GM12878 (cell line): Measurements from ENCODE around the gene WWC2.

Source experiments
- CHD1 ChIP-seq: IDR thresholded peaks from 2 replicates; pipeline ENCODE4 v1.6.1; 2012; ENCODE audit warnings: low read depth, low read length, improper control_type of control experiment
- CHD4 ChIP-seq: fragments of 200-600 bp; sonication (generic); IDR thresholded peaks from 2 replicates; pipeline ENCODE4 v1.6.1; 2016; ENCODE audit warnings: mild to moderate bottlenecking
- ETV6 ChIP-seq, 2 experiments: fragments of 450-650 bp in 1 of 2; IDR thresholded peaks in 1 of 2; conservative IDR thresholded peaks in 1 of 2; 2 replicates each; pipeline ENCODE4 v1.6.1; 2014; ENCODE audit warnings: antibody characterized with exemption in 1 of 2, borderline replicate concordance in 1 of 2, low read depth in 1 of 2, mild to moderate bottlenecking in 1 of 2, moderate library complexity in 1 of 2
- EZH2 ChIP-seq: IDR thresholded peaks from 2 replicates; pipeline ENCODE4 v1.6.1; 2012; ENCODE audit warnings: low read depth, mild to moderate bottlenecking, control low read depth, inconsistent platforms, low read length, borderline replicate concordance; ENCODE audit not compliant: control insufficient read depth
- FOS ChIP-seq: IDR thresholded peaks from 3 replicates; pipeline ENCODE4 v1.6.1; 2011; ENCODE audit warnings: borderline replicate concordance; ENCODE audit not compliant: insufficient read length; ENCODE audit errors: extremely low read depth
- HDAC2 ChIP-seq: fragments of 200-600 bp; sonication (generic); IDR thresholded peaks from 2 replicates; pipeline ENCODE4 v1.6.1; 2017
- MEF2B ChIP-seq: fragments of 450-650 bp; IDR thresholded peaks from 2 replicates; pipeline ENCODE4 v1.6.1; 2018; ENCODE audit warnings: mild to moderate bottlenecking, moderate library complexity; ENCODE audit not compliant: partially characterized antibody, poor library complexity, severe bottlenecking
- PAX8 ChIP-seq: fragments of 450-650 bp; IDR thresholded peaks from 2 replicates; pipeline ENCODE4 v1.6.1; 2017; ENCODE audit warnings: mild to moderate bottlenecking, moderate library complexity
- POLR2A ChIP-seq: IDR thresholded peaks from 2 replicates; pipeline ENCODE4 v1.6.1; 2011; ENCODE audit warnings: low read depth, mild to moderate bottlenecking, low read length
- POLR2AphosphoS5 ChIP-seq: IDR thresholded peaks from 2 replicates; pipeline ENCODE4 v1.6.1; 2011; ENCODE audit warnings: mild to moderate bottlenecking, low read length, inconsistent platforms
- TF ChIP-seq, protein P1 (sequence below), 3 experiments: IDR thresholded peaks in 2 of 3; conservative IDR thresholded peaks in 1 of 3; 2 replicates each; pipeline ENCODE4 v1.5.1; 2011; ENCODE audit warnings: low read depth in 3 of 3, low read length in 3 of 3, mild to moderate bottlenecking in 3 of 3, control low read depth in 2 of 3, moderate library complexity in 2 of 3, inconsistent platforms in 1 of 3, mixed read lengths in 1 of 3; ENCODE audit not compliant: control insufficient read depth in 2 of 3, insufficient read depth in 1 of 3; ENCODE audit errors: extremely low read depth in 1 of 3
- TF ChIP-seq, protein P2 (sequence below): fragments of 150-350 bp; IDR thresholded peaks from 2 replicates; pipeline ENCODE4 v1.6.1; 2014; ENCODE audit warnings: mild to moderate bottlenecking, low read depth, low read length

DNA sequence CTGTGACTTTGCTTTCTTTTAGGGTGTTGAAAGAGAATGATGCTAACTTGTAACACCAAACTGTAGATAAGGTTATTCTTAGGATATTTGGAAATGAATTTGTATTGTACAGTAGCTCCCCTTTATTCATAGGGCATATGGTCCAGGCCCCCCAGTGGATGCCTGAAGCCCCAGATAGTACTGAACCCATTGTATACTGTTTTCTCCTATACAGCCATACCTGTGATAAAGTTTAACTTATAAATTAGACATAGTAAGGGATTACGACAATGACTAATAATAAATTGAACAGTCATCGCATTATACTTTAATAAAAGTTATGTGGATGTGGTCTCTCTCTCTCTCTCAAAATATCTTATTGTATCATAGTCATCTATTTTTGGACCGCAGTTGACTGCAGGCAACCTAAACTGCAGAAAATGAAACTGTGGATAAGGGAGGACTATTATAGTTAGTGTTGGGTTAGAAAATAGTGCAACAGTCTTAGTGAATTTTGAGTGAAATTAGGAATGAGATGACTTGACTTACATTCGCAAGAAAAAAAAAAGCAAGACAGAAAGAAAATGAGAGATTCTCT, 115.9 kb downstream of the WWC2 start:
- TF ChIP-seq POLR2AphosphoS5 (no peak), POLR2A (no peak), MEF2B (no peak), HDAC2 (no peak), CHD1 (no peak), EZH2 (no peak), ETV6 (conservative IDR thresholded peaks at IDR 0.05 in 1 of 2, IDR thresholded peaks at IDR 0.05 in 1 of 2; ENCODE audit: borderline replicate concordance in 1 of 2, low read depth in 1 of 2) (no peak), FOS (no peak), PAX8 (no peak), CHD4 (no peak)
- TF ChIP-seq, protein P1, sequence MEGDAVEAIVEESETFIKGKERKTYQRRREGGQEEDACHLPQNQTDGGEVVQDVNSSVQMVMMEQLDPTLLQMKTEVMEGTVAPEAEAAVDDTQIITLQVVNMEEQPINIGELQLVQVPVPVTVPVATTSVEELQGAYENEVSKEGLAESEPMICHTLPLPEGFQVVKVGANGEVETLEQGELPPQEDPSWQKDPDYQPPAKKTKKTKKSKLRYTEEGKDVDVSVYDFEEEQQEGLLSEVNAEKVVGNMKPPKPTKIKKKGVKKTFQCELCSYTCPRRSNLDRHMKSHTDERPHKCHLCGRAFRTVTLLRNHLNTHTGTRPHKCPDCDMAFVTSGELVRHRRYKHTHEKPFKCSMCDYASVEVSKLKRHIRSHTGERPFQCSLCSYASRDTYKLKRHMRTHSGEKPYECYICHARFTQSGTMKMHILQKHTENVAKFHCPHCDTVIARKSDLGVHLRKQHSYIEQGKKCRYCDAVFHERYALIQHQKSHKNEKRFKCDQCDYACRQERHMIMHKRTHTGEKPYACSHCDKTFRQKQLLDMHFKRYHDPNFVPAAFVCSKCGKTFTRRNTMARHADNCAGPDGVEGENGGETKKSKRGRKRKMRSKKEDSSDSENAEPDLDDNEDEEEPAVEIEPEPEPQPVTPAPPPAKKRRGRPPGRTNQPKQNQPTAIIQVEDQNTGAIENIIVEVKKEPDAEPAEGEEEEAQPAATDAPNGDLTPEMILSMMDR (IDR thresholded peaks at IDR 0.05 in 2 of 3, conservative IDR thresholded peaks at IDR 0.05 in 1 of 3; ENCODE audit: control insufficient read depth in 2 of 3, extremely low read depth in 1 of 3, insufficient read depth in 1 of 3, low read depth in 3 of 3, low read length in 3 of 3): no peak
- TF ChIP-seq, protein P2, sequence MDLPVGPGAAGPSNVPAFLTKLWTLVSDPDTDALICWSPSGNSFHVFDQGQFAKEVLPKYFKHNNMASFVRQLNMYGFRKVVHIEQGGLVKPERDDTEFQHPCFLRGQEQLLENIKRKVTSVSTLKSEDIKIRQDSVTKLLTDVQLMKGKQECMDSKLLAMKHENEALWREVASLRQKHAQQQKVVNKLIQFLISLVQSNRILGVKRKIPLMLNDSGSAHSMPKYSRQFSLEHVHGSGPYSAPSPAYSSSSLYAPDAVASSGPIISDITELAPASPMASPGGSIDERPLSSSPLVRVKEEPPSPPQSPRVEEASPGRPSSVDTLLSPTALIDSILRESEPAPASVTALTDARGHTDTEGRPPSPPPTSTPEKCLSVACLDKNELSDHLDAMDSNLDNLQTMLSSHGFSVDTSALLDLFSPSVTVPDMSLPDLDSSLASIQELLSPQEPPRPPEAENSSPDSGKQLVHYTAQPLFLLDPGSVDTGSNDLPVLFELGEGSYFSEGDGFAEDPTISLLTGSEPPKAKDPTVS: no peak
